GM12878 (cell line): ENCODE data around the gene PPP1R3E. TPM values are rescaled to one million over a fixed set of nuclear protein-coding genes. Genes with fewer than 3 reads are reported as not detected.

Experiments used
- ATAC-seq: fragments of 200-7000 bp; cut with Tn5 transposase; 3 replicates; pipeline ENCODE4 v1.9.1; 2020; ENCODE audit warnings: mild to moderate bottlenecking, moderate library complexity
- BruUV-seq: library from RNA; stranded (reverse); fragments of 400-500 nt; replicated peaks from 2 replicates; lab custom pipeline; 2021; lab: Mats Ljungman, UMichigan
- CTCF ChIA-PET: fragments of 300-600 bp; sonication (Branson Sonifier 250); formaldehyde crosslinking; extraction: SDS; loops from one replicate; lab custom pipeline; 2021; ENCODE audit warnings: inconsistent platforms; lab: Yijun Ruan, JAX
- POLR2A ChIA-PET: fragments of 350-600 bp; formaldehyde crosslinking; extraction: SDS; loops from one replicate; lab custom pipeline; 2021; ENCODE audit warnings: inconsistent platforms; lab: Charles Lee
- RAD21 ChIA-PET: fragments of 300-600 bp; sonication (Branson Sonifier 250); formaldehyde crosslinking; loops from one replicate; lab custom pipeline; 2023; ENCODE audit warnings: antibody characterized with exemption; ENCODE audit not compliant: unreplicated experiment; lab: Charles Lee
- SMC1A ChIA-PET: fragments of 300-600 bp; sonication (Branson Sonifier 250); formaldehyde crosslinking; loops from one replicate; lab custom pipeline; 2023; ENCODE audit not compliant: unreplicated experiment, uncharacterized antibody; lab: Charles Lee
- DNase-seq: peaks from one replicate; pipeline ENCODE4 v3.0.0-alpha.2; 2011; ENCODE audit warnings: low read depth, low spot score
- FAIRE-seq: peaks from 3 replicates; lab custom pipeline; 2011; peaks lifted over from hg19 to GRCh38; lab: Jason Lieb, UNC
- H2AFZ ChIP-seq: 2 replicates; pipeline ENCODE4 v1.6.0; 2011; ENCODE audit warnings: low read depth, low read length, control low read depth; ENCODE audit not compliant: control insufficient read depth
- H3K27ac ChIP-seq: 2 replicates; pipeline ENCODE4 v1.5.1; 2011; ENCODE audit warnings: control low read depth; ENCODE audit not compliant: control insufficient read depth, insufficient read depth
- H3K27me3 ChIP-seq, 2 experiments: replicated peaks in 1 of 2; 2 replicates each; pipeline versions ENCODE4 v1.6.0 to v1.6.1; 2011; ENCODE audit warnings: low read length in 1 of 2; ENCODE audit not compliant: control insufficient read depth in 2 of 2, insufficient read depth in 2 of 2
- H3K36me3 ChIP-seq, 2 experiments: 2 replicates each; pipeline ENCODE4 v1.5.1; 2011; ENCODE audit warnings: low read length in 1 of 2; ENCODE audit not compliant: control insufficient read depth in 2 of 2, insufficient read depth in 2 of 2
- H3K4me1 ChIP-seq: 2 replicates; pipeline ENCODE4 v1.6.1; 2011; ENCODE audit warnings: mild to moderate bottlenecking, low read length, moderate library complexity, mixed read lengths; ENCODE audit not compliant: control insufficient read depth, insufficient read depth
- H3K4me2 ChIP-seq: 2 replicates; pipeline ENCODE4 v1.6.0; 2011; ENCODE audit warnings: control low read depth; ENCODE audit not compliant: control insufficient read depth, insufficient read depth
- H3K4me3 ChIP-seq: fragments of 200-600 bp; sonication (generic); 2 replicates; pipeline ENCODE4 v1.5.1; 2016
- H3K79me2 ChIP-seq: 2 replicates; pipeline ENCODE4 v1.6.0; 2011; ENCODE audit warnings: low read length; ENCODE audit not compliant: control insufficient read depth, insufficient read depth
- H3K9ac ChIP-seq: 2 replicates; pipeline ENCODE4 v1.8.0; 2011; ENCODE audit warnings: low read length, control low read depth, mixed read lengths; ENCODE audit not compliant: control insufficient read depth, insufficient read depth
- H3K9me3 ChIP-seq: replicated peaks from 3 replicates; pipeline ENCODE4 v1.5.1; 2011; ENCODE audit warnings: mild to moderate bottlenecking, low read length; ENCODE audit not compliant: control insufficient read depth, insufficient read depth
- H4K20me1 ChIP-seq: 2 replicates; pipeline ENCODE4 v1.6.0; 2011; ENCODE audit not compliant: control insufficient read depth, insufficient read depth
- BMI1 ChIP-seq: fragments of 450-650 bp; IDR thresholded peaks from 2 replicates; pipeline ENCODE4 v1.6.1; 2016; ENCODE audit warnings: mild to moderate bottlenecking, moderate library complexity, borderline replicate concordance
- CBX3 ChIP-seq: fragments of 200-600 bp; sonication (generic); IDR thresholded peaks from 2 replicates; pipeline ENCODE4 v1.6.1; 2016; ENCODE audit warnings: low read depth, borderline replicate concordance
- DPF2 ChIP-seq: fragments of 450-650 bp; IDR thresholded peaks from 2 replicates; pipeline ENCODE4 v1.6.1; 2017; ENCODE audit warnings: mild to moderate bottlenecking
- FOS ChIP-seq: IDR thresholded peaks from 3 replicates; pipeline ENCODE4 v1.6.1; 2011; ENCODE audit warnings: borderline replicate concordance; ENCODE audit not compliant: insufficient read length; ENCODE audit errors: extremely low read depth
- HDAC6 ChIP-seq: fragments of 200-600 bp; sonication (generic); IDR thresholded peaks from one replicate; pipeline ENCODE4 v1.8.0; 2017; ENCODE audit warnings: antibody characterized with exemption; ENCODE audit not compliant: unreplicated experiment
- NBN ChIP-seq: fragments of 450-650 bp; IDR thresholded peaks from 2 replicates; pipeline ENCODE4 v1.6.1; 2016
- POLR2AphosphoS2 ChIP-seq: IDR thresholded peaks from 2 replicates; pipeline ENCODE4 v1.6.1; 2011; ENCODE audit warnings: low read depth, mild to moderate bottlenecking, low read length, improper control_type of control experiment, moderate library complexity
- SIN3A ChIP-seq: IDR thresholded peaks from 2 replicates; pipeline ENCODE4 v1.6.1; 2012; ENCODE audit warnings: low read depth, low read length, improper control_type of control experiment
- SMC3 ChIP-seq: IDR thresholded peaks from 2 replicates; pipeline ENCODE4 v1.6.1; 2011; ENCODE audit warnings: low read length, improper control_type of control experiment, borderline replicate concordance
- WGBS: methylation state at CpG from one replicate; pipeline ENCODE4 v1.1.6; 2016; ENCODE audit warnings: low lambda C conversion rate; ENCODE audit not compliant: insufficient replicate concordance, insufficient coverage; ENCODE audit errors: missing lambda C conversion rate; 5-methylcytosine and 5-hydroxymethylcytosine counted together
- in situ Hi-C: fragments of 300-500 bp; cut with MboI; formaldehyde crosslinking; loops from 9 replicates; pipeline ENCODE4 v1.14.3; 2018; ENCODE audit warnings: mixed read lengths
- intact Hi-C: fragments of 100-400 bp; cut with micrococcal nuclease; formaldehyde crosslinking; loops from one replicate; pipeline ENCODE4 v1.14.2; 2022; ENCODE audit not compliant: unreplicated experiment
- polyA plus RNA-seq, 11 experiments: library from polyadenylated mRNA; depleted of rRNA in 4 of 11; unstranded in 6 of 11; stranded (reverse) in 5 of 11; fragments of >200 nt; fragmentation: Nextera tagmentation in 4 of 11; fragmentation: Illumina TruSeq in 1 of 11; extraction: Ambion mirVana in 4 of 11; extraction: Trizol in 1 of 11; gene quantifications; 1 replicate in 1 of 11; 2 replicates in 10 of 11; pipeline versions ENCODE4 v1.2.1 to v1.2.3, GENCODE V29; 2011 to 2016; ENCODE audit warnings: inconsistent platforms in 2 of 11, missing spikeins in 2 of 11, low read depth in 1 of 11
- total RNA-seq, 4 experiments: library from RNA; depleted of rRNA in 3 of 4; stranded (reverse); fragments of >200 nt in 3 of 4; fragmentation: Illumina TruSeq in 1 of 4; extraction: Trizol in 1 of 4; gene quantifications; 2 replicates each; pipeline versions ENCODE4 v1.2.1 to v1.2.3, GENCODE V29; 2013 to 2021
- TF ChIP-seq, protein P1 (sequence below): IDR thresholded peaks from 2 replicates; pipeline ENCODE4 v1.6.1; 2012; ENCODE audit warnings: low read depth, low read length, improper control_type of control experiment
- TF ChIP-seq, protein P2 (sequence below): fragments of 450-650 bp; IDR thresholded peaks from 2 replicates; pipeline ENCODE4 v1.6.1; 2016; ENCODE audit warnings: mild to moderate bottlenecking, moderate library complexity, borderline replicate concordance
- TF ChIP-seq, protein P3 (sequence below): fragments of 450-650 bp; IDR thresholded peaks from 2 replicates; pipeline ENCODE4 v1.6.1; 2016; ENCODE audit warnings: mild to moderate bottlenecking

PPP1R3E gene
- total and polyA plus RNA-seq, 10 of the 15 experiments (the other 5 are each of a cell fraction or from before 2014, with no cell fraction given): 4.6 to 26.4 (median 7.1) TPM

DNA sequence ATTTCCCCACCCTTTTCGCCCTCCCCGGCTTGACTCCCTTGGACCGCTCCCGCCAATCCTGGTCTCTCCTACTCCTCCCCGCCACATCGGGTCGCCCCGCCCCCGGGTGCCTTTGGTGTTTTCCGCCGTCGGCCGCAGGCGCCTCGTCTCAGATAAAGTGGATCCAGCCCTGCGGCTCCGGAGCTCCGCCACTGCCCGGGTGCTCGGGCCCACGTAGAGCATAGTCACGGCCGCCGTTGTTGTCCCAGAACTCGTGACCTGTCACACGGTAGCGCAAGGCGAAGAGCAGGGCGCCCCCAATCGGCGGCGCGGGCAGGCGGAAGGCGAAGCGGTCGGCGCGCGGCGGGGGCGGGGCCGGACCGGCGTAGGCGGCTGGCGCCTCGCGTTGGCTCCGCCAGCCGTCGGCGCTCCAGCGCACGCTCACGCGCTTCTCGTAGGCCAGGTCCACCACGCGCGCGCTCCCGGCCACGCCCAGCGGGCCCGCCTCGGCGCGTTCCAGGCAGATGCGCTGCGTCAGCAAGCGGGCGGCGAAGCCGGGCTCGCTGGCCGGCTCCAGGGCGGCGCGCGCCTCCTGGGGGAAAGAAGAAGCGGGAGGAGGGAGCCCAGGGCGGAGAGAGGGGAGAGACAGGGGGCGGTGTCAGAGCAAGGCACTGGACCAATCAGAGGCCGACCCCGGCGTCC is 1.2 kb downstream of the PPP1R3E start (continued):
- TF ChIP-seq FOS (no peak), CBX3 (no peak), DPF2 (peak; percentile 79), SMC3 (no peak)
- TF ChIP-seq, all 136 proteins: peak for 56

DNA sequence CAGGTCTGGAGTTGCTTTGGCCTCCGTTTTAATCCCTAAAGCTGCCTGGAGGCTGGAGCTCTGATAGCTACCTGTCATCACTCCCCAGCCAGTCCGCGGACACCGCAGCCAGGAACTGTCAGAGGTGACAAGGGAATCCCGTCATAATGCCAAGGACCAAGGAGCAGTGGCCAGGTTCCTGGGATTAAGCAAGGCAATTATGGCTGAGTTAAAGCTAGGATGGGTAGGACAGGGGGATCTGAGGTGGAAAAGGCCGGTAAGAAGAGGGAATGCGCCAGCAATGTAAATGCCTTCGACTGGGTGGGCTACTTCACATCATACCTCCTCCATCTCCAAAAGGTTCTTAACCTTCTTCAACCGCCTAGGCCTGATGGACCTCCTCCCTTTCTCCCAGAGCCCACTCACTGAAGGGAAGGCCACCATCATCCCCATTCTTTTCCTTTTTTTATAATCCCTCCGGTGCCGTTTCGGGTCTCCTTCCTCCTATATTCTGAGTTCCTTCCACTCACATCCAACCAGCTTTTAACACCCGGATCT is 1.9 kb downstream of the PPP1R3E start:
- H2AFZ ChIP-seq: peak overlapping the region; percentile 57
- CTCF ChIA-PET: interaction anchor here (0.6 to 5.8 kb wide), 19 partner anchors 9 to 295 kb away, joined by 3 to 77 read pairs (median 5); partner anchors contain the start of genes CDH24, HOMEZ, JPH4 and PABPN1
- TF ChIP-seq NBN: 0 out of 2 replicates have a peak, but pooled peaks have one; percentile 16
- TF ChIP-seq, protein P1, sequence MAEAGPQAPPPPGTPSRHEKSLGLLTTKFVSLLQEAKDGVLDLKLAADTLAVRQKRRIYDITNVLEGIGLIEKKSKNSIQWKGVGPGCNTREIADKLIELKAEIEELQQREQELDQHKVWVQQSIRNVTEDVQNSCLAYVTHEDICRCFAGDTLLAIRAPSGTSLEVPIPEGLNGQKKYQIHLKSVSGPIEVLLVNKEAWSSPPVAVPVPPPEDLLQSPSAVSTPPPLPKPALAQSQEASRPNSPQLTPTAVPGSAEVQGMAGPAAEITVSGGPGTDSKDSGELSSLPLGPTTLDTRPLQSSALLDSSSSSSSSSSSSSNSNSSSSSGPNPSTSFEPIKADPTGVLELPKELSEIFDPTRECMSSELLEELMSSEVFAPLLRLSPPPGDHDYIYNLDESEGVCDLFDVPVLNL: no peak
- TF ChIP-seq, protein P2, sequence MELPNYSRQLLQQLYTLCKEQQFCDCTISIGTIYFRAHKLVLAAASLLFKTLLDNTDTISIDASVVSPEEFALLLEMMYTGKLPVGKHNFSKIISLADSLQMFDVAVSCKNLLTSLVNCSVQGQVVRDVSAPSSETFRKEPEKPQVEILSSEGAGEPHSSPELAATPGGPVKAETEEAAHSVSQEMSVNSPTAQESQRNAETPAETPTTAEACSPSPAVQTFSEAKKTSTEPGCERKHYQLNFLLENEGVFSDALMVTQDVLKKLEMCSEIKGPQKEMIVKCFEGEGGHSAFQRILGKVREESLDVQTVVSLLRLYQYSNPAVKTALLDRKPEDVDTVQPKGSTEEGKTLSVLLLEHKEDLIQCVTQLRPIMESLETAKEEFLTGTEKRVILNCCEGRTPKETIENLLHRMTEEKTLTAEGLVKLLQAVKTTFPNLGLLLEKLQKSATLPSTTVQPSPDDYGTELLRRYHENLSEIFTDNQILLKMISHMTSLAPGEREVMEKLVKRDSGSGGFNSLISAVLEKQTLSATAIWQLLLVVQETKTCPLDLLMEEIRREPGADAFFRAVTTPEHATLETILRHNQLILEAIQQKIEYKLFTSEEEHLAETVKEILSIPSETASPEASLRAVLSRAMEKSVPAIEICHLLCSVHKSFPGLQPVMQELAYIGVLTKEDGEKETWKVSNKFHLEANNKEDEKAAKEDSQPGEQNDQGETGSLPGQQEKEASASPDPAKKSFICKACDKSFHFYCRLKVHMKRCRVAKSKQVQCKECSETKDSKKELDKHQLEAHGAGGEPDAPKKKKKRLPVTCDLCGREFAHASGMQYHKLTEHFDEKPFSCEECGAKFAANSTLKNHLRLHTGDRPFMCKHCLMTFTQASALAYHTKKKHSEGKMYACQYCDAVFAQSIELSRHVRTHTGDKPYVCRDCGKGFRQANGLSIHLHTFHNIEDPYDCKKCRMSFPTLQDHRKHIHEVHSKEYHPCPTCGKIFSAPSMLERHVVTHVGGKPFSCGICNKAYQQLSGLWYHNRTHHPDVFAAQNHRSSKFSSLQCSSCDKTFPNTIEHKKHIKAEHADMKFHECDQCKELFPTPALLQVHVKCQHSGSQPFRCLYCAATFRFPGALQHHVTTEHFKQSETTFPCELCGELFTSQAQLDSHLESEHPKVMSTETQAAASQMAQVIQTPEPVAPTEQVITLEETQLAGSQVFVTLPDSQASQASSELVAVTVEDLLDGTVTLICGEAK: peak; percentile 22; the same call in 1 of the 2 replicates
- TF ChIP-seq BMI1: 0 out of 2 replicates have a peak, but pooled peaks have one; percentile 15
- no peak for TF ChIP-seq HDAC6
- TF ChIP-seq POLR2AphosphoS2: peak; percentile 24; the same call in 1 of the 2 replicates
- TF ChIP-seq SIN3A: no peak
- TF ChIP-seq, protein P3, sequence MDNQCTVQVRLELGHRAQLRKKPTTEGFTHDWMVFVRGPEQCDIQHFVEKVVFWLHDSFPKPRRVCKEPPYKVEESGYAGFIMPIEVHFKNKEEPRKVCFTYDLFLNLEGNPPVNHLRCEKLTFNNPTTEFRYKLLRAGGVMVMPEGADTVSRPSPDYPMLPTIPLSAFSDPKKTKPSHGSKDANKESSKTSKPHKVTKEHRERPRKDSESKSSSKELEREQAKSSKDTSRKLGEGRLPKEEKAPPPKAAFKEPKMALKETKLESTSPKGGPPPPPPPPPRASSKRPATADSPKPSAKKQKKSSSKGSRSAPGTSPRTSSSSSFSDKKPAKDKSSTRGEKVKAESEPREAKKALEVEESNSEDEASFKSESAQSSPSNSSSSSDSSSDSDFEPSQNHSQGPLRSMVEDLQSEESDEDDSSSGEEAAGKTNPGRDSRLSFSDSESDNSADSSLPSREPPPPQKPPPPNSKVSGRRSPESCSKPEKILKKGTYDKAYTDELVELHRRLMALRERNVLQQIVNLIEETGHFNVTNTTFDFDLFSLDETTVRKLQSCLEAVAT: peak; percentile 73

More for the DNA sequence above, 1.9 kb downstream of the PPP1R3E start:
- FAIRE-seq (peak; percentile 18), DNase-seq (no peak), ATAC-seq (no peak)
- Histone ChIP-seq H3K4me2 (peak overlapping the region; percentile 83), H3K9ac (peak overlapping the region; percentile 75), H3K27ac (peak overlapping the region; percentile 85), H3K4me3 (peak overlapping the region; percentile 86), H4K20me1 (no peaks in the 10 kb centered on the region), H3K9me3 (no peaks in the 10 kb centered on the region), H3K27me3 (no peaks in the 10 kb centered on the region), H3K36me3 (no peaks in the 10 kb centered on the region), H3K4me1 (peaks cover 10% of the 10 kb centered on the region), H3K79me2 (peaks cover 7% of the 10 kb centered on the region)
- BruUV-seq: TSS peak; percentile 83
- POLR2A ChIA-PET: interaction anchor here (0.5 to 5.7 kb wide), 5 partner anchors 8 to 21 kb away, joined by 3 to 98 read pairs (median 6); partner anchors contain the start of genes HOMEZ and PABPN1
- intact Hi-C loops (loop anchor here (1.0 to 2.0 kb wide), 2 partner anchors 21 to 180 kb away; partner anchors contain the start of gene PABPN1), in situ Hi-C loops (loop anchor here (10.0 to 25.0 kb wide), 2 partner anchors 812 to 1134 kb away; partner anchors contain the start of genes DCAF11 and NRL)
- under 1% methylated on average over 13 of the region's 13 CpGs for WGBS
- RAD21 ChIA-PET: interaction anchor here (0.9 to 8.7 kb wide), 7 partner anchors 15 to 232 kb away, joined by 3 to 103 read pairs (median 4); partner anchors contain the start of genes HOMEZ and PABPN1
- SMC1A ChIA-PET: interaction anchor here (0.8 to 7.1 kb wide), 10 partner anchors 8 to 229 kb away, joined by 3 to 48 read pairs (median 3); partner anchors contain the start of genes HOMEZ and PABPN1
